ENCODE measurements around the gene SAA4. TPM values are rescaled to one million over a fixed set of nuclear protein-coding genes. Genes with fewer than 3 reads are reported as not detected.

The SAA4 gene
- total RNA-seq, 1 experiment from 2014 or later, result not detected

DNA sequence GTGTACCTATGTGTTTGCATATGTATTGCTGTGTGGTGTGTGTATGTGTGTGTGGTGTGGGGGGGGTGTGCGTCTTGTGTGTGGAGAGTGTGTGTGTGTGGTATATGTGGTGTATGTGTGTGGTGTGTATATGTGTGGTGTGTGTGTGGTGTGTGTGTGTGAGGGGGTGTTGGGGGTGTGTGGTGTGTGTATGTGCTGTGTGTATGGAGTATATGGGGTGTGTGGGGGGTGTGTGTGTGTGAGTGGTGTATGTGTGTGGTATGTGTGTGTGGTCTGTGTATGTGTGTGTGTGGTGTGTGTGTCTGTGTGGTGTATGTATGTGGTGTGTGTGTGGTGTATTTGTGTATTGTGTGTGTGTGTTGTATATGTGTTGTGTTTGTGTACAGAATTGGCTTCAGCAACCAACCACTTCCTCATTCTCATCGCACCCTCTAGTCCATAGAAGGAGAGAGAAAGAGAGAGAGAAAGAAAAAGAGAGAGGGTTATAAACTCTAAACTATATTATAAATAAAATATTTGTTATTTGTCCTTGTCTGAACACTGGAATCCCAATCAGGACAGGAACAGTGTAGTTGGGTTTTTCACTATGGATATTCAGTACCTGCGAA lies 13.7 kb downstream of the SAA4 start:
- no peak overlapping the region for H3K27ac ChIP-seq (ENCODE audit: low read depth, low read length)
- BruUV-seq (replicated peaks), result no TSS peak
- H3K4me2 ChIP-seq (ENCODE audit: low read length), result no peak overlapping the region
- ChIA-PET CTCF (interaction anchor here (1.2 kb wide), 1 partner anchor 21 kb away, joined by 3 read pairs; no protein-coding TSS in a partner anchor), POLR2A (no interaction called here), RAD21 (ENCODE audit: low non-redundant PET in 1 of 2, low total read pairs in 2 of 2, uncharacterized antibody in 2 of 2, unreplicated experiment in 2 of 2) (no interaction called here)
- intact Hi-C loops (cut with micrococcal nuclease), result no loop called here
- H3K9ac ChIP-seq (ENCODE audit: low read length), result no peak overlapping the region
- TF ChIP-seq, protein P1, sequence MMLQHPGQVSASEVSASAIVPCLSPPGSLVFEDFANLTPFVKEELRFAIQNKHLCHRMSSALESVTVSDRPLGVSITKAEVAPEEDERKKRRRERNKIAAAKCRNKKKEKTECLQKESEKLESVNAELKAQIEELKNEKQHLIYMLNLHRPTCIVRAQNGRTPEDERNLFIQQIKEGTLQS (IDR thresholded peaks at IDR 0.05), result no peak
- TF ChIP-seq RAD21 (IDR thresholded peaks at IDR 0.05; ENCODE audit: low read depth), result no peak
- TF ChIP-seq, protein P2, sequence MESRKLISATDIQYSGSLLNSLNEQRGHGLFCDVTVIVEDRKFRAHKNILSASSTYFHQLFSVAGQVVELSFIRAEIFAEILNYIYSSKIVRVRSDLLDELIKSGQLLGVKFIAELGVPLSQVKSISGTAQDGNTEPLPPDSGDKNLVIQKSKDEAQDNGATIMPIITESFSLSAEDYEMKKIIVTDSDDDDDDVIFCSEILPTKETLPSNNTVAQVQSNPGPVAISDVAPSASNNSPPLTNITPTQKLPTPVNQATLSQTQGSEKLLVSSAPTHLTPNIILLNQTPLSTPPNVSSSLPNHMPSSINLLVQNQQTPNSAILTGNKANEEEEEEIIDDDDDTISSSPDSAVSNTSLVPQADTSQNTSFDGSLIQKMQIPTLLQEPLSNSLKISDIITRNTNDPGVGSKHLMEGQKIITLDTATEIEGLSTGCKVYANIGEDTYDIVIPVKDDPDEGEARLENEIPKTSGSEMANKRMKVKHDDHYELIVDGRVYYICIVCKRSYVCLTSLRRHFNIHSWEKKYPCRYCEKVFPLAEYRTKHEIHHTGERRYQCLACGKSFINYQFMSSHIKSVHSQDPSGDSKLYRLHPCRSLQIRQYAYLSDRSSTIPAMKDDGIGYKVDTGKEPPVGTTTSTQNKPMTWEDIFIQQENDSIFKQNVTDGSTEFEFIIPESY (IDR thresholded peaks at IDR 0.05; ENCODE audit: extremely low read depth, insufficient replicate concordance, low read length), result no peak
- TF ChIP-seq, protein P3, sequence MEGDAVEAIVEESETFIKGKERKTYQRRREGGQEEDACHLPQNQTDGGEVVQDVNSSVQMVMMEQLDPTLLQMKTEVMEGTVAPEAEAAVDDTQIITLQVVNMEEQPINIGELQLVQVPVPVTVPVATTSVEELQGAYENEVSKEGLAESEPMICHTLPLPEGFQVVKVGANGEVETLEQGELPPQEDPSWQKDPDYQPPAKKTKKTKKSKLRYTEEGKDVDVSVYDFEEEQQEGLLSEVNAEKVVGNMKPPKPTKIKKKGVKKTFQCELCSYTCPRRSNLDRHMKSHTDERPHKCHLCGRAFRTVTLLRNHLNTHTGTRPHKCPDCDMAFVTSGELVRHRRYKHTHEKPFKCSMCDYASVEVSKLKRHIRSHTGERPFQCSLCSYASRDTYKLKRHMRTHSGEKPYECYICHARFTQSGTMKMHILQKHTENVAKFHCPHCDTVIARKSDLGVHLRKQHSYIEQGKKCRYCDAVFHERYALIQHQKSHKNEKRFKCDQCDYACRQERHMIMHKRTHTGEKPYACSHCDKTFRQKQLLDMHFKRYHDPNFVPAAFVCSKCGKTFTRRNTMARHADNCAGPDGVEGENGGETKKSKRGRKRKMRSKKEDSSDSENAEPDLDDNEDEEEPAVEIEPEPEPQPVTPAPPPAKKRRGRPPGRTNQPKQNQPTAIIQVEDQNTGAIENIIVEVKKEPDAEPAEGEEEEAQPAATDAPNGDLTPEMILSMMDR (IDR thresholded peaks at IDR 0.05 in 2 of 3, conservative IDR thresholded peaks at IDR 0.05 in 1 of 3; ENCODE audit: borderline replicate concordance in 1 of 3, insufficient read depth in 1 of 3, low read depth in 2 of 3, low read length in 2 of 3), result no peak
- TF ChIP-seq FOSL1 (IDR thresholded peaks at IDR 0.05; ENCODE audit: low read depth), result no peak
- TF ChIP-seq CEBPB (IDR thresholded peaks at IDR 0.05; ENCODE audit: low read depth), result no peak
- TF ChIP-seq YY1 (IDR thresholded peaks at IDR 0.05; ENCODE audit: extremely low read depth, insufficient replicate concordance, low read depth, low read length), result no peak
- no peak for TF ChIP-seq EGR1 (IDR thresholded peaks at IDR 0.05; ENCODE audit: low read depth)
- no peak for TF ChIP-seq TCF7L2 (IDR thresholded peaks at IDR 0.05; ENCODE audit: borderline replicate concordance, extremely low read depth, insufficient read depth, insufficient read length)
- no peak for TF ChIP-seq EZH2phosphoT487 (IDR thresholded peaks at IDR 0.05; ENCODE audit: borderline replicate concordance)
- no peak for TF ChIP-seq SP1 (IDR thresholded peaks at IDR 0.05; ENCODE audit: low read depth)
- TF ChIP-seq SIN3A (IDR thresholded peaks at IDR 0.05; ENCODE audit: low read depth), result no peak
- TF ChIP-seq, protein P4, sequence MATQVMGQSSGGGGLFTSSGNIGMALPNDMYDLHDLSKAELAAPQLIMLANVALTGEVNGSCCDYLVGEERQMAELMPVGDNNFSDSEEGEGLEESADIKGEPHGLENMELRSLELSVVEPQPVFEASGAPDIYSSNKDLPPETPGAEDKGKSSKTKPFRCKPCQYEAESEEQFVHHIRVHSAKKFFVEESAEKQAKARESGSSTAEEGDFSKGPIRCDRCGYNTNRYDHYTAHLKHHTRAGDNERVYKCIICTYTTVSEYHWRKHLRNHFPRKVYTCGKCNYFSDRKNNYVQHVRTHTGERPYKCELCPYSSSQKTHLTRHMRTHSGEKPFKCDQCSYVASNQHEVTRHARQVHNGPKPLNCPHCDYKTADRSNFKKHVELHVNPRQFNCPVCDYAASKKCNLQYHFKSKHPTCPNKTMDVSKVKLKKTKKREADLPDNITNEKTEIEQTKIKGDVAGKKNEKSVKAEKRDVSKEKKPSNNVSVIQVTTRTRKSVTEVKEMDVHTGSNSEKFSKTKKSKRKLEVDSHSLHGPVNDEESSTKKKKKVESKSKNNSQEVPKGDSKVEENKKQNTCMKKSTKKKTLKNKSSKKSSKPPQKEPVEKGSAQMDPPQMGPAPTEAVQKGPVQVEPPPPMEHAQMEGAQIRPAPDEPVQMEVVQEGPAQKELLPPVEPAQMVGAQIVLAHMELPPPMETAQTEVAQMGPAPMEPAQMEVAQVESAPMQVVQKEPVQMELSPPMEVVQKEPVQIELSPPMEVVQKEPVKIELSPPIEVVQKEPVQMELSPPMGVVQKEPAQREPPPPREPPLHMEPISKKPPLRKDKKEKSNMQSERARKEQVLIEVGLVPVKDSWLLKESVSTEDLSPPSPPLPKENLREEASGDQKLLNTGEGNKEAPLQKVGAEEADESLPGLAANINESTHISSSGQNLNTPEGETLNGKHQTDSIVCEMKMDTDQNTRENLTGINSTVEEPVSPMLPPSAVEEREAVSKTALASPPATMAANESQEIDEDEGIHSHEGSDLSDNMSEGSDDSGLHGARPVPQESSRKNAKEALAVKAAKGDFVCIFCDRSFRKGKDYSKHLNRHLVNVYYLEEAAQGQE (IDR thresholded peaks at IDR 0.05; ENCODE audit: low read depth), result no peak
- TF ChIP-seq ELF1 (IDR thresholded peaks at IDR 0.05; ENCODE audit: borderline replicate concordance, low read depth), result no peak
- no peak for TF ChIP-seq ZFX (IDR thresholded peaks at IDR 0.05)
- TF ChIP-seq CBX3 (IDR thresholded peaks at IDR 0.05; ENCODE audit: low read depth), result no peak
- TF ChIP-seq EZH2 (IDR thresholded peaks at IDR 0.05), result no peak
- TF ChIP-seq, protein P5, sequence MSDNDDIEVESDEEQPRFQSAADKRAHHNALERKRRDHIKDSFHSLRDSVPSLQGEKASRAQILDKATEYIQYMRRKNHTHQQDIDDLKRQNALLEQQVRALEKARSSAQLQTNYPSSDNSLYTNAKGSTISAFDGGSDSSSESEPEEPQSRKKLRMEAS (IDR thresholded peaks at IDR 0.05), result no peak
- no peaks in the 10 kb centered on the region for H3K9me3 ChIP-seq (ENCODE audit: control insufficient read depth in 1 of 2, insufficient read depth in 1 of 2, low read depth in 1 of 2, low read length in 2 of 2)
- no peak for DNase-seq (ENCODE audit: low read depth, low spot score)
- no peaks in the 10 kb centered on the region for H4K20me1 ChIP-seq (ENCODE audit: insufficient read depth)
- no peaks in the 10 kb centered on the region for H3K4me1 ChIP-seq (ENCODE audit: control insufficient read depth in 1 of 2, insufficient read depth in 2 of 2, low read length in 2 of 2)
- no peaks in the 10 kb centered on the region for H3K36me3 ChIP-seq (ENCODE audit: control insufficient read depth in 1 of 2, insufficient read depth in 2 of 2, low read length in 2 of 2)
- H3K9me2 ChIP-seq (ENCODE audit: insufficient read depth), result no peaks in the 10 kb centered on the region
- no peaks in the 10 kb centered on the region for H3K79me2 ChIP-seq (ENCODE audit: insufficient read depth, low read length)
- H2AFZ ChIP-seq (ENCODE audit: low read depth, low read length, poor library complexity, severe bottlenecking), result no peak overlapping the region
- no peak for ATAC-seq
- no peaks in the 10 kb centered on the region for H3K27me3 ChIP-seq (ENCODE audit: insufficient read depth, low read length)
- no peak overlapping the region for H3K4me3 ChIP-seq (replicated peaks in 1 of 2; ENCODE audit: low read depth in 1 of 2, low read length in 2 of 2)

Measured in HCT116 (cell line).